ENCODE results near the gene KCNIP1. TPM values are rescaled to one million over a fixed set of nuclear protein-coding genes. Genes with fewer than 3 reads are reported as not detected.

Gene KCNIP1
- total RNA-seq, 2 experiments from 2014 or later = not detected

- no peak overlapping the region for H3K4me3 Mint-ChIP-seq
- no peak overlapping the region for H3K27ac Mint-ChIP-seq
- POLR2A ChIA-PET = no interaction called here
- DNase-seq (peak; percentile 55), ATAC-seq (peak; percentile 59)
- peaks cover 11% of the 10 kb centered on the region for H3K4me1 Mint-ChIP-seq (ENCODE audit: low read depth)
- H3K9me3 Mint-ChIP-seq (ENCODE audit: insufficient read depth) = no peaks in the 10 kb centered on the region
- no peaks in the 10 kb centered on the region for H3K36me3 Mint-ChIP-seq (ENCODE audit: low read depth)
- H3K27me3 Mint-ChIP-seq (ENCODE audit: low read depth) = peaks cover 11% of the 10 kb centered on the region
- CTCF ChIA-PET = interaction anchor here (0.9 to 6.1 kb wide), 8 partner anchors 8 to 205 kb away, joined by 3 to 68 read pairs (median 6); no protein-coding TSS in a partner anchor
Observed at GRCh38 chr5:170632985-170633234, 129.1 kb downstream of the KCNIP1 start.

DNA sequence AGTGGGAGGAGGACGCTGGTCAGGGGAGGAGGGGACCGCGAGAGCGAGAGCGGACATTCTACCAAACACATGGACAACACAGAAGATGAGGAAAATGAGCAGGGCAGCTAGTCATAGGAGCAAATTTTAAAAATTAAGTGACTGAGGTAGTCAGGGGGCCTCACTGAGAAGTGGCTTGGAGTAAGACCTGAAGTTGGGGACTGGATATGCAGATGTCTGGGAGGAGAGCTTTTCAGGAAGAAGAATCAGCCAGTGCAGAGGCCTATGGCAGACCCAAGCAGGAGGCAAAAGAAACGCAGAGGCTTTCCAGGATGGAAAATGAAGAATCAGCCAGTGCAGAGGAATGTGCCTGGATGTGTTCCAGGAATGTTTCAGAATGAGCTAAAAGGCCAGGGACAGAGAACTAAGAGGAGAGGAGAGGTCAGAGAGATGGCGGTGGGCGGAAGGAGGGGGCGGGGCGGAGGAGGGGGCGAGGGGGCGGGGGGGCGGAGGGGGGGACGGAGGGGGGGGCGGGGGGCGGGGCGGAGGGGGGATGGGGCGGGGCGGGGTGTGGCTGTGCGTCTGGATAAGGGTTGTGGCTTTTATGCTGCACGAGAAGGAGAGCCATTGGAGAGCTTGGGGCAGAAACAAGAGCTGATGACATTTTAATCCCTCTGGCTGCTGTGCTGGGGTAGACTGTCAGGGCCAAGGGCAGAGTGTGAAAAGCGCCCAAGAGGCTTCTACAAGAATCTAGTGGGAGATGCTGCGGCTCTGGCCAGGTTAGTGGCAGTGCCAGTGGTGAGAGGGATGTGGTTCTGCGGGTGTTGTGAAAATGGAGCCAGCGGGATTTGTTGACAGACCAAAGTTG is 129.6 kb downstream of the KCNIP1 start:
- DNase-seq = no peak
- Mint-ChIP-seq H3K27me3 (ENCODE audit: low read depth) (peaks cover 11% of the 10 kb centered on the region), H3K27ac (no peak overlapping the region), H3K9me3 (ENCODE audit: insufficient read depth) (no peaks in the 10 kb centered on the region), H3K36me3 (ENCODE audit: low read depth) (no peaks in the 10 kb centered on the region), H3K4me1 (ENCODE audit: low read depth) (peaks cover 11% of the 10 kb centered on the region), H3K4me3 (no peak overlapping the region)
- peak; percentile 24 for ATAC-seq
- ChIA-PET POLR2A (no interaction called here), CTCF (interaction anchor here (0.6 to 6.1 kb wide), 14 partner anchors 9 to 206 kb away, joined by 3 to 68 read pairs (median 5); no protein-coding TSS in a partner anchor)

DNA sequence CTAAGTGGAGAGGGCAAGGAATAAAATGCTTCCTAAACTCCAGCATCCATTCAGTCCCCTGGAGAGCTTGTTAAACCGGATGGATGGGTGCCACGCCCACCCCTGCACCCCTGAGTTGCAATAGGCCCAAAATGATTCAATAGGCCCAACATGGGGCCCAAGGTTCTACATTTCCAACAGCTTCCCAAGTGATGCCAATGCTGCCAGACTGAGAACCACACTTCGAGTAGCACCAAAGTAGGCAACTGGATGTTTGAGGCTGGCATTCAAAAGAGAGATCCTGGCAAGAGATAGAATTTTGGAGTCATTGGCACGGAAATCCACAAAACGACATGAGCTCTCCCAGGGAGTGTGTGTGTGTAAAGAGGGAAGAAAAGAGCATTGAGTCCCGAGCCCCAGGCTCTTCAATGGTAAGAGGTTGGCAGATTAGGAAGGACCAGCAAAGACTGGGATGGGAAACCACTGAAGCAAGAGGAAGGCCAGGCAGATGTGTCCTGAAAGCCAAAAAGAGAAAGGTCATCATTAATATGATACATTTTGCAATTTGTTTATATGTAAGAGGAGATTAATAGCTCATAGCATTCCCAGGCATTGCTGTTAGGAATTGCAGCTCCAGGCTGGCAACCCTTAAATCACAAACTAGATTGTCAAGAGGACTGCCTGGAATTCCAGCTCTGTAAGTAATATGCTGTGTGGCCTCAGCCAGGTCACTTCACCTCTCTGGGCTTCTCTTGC is 130.6 kb downstream of the KCNIP1 start:
- Mint-ChIP-seq H3K4me1 (ENCODE audit: low read depth) (peaks cover 11% of the 10 kb centered on the region), H3K4me3 (no peak overlapping the region), H3K27ac (no peak overlapping the region), H3K36me3 (ENCODE audit: low read depth) (no peaks in the 10 kb centered on the region), H3K9me3 (ENCODE audit: insufficient read depth) (no peaks in the 10 kb centered on the region), H3K27me3 (ENCODE audit: low read depth) (peaks cover 11% of the 10 kb centered on the region)
- ATAC-seq (no peak), DNase-seq (no peak)
- CTCF ChIA-PET = interaction anchor here (1.0 to 6.1 kb wide), 7 partner anchors 10 to 207 kb away, joined by 3 to 68 read pairs (median 6); no protein-coding TSS in a partner anchor
- POLR2A ChIA-PET = no interaction called here

- CTCF ChIA-PET = interaction anchor here (6.1 kb wide), 1 partner anchor 202 kb away, joined by 68 read pairs; no protein-coding TSS in a partner anchor
- DNase-seq = no peak
- H3K9me3 Mint-ChIP-seq (ENCODE audit: insufficient read depth) = no peaks in the 10 kb centered on the region
- no peak overlapping the region for H3K4me3 Mint-ChIP-seq
- no peak overlapping the region for H3K27ac Mint-ChIP-seq
- ATAC-seq = no peak
- H3K4me1 Mint-ChIP-seq (ENCODE audit: low read depth) = peaks cover 11% of the 10 kb centered on the region
- POLR2A ChIA-PET = no interaction called here
- H3K27me3 Mint-ChIP-seq (ENCODE audit: low read depth) = peaks cover 11% of the 10 kb centered on the region
- no peaks in the 10 kb centered on the region for H3K36me3 Mint-ChIP-seq (ENCODE audit: low read depth)
Observed at GRCh38 chr5:170635706-170636105, 131.9 kb downstream of the KCNIP1 start.

DNA sequence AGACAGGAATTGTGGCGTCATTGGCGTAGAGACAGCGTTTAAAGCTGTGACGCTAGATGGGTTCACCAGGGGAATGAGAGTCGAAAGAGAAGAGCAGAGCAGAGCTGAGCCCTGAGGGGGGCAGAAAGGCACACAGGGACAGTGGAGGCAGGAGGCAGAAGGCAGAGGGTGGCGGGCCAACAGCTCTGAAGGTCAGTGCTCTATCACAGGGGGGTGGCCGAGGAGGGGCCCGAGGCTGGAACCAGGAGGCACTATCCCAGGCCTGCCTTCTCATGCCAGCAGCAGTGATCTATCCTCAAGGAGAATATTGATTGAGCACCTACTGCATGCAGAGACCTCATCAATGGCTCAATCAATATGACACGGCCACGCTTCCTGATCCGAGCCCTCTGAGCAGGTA is 132.4 kb downstream of the KCNIP1 start:
- no peaks in the 10 kb centered on the region for H3K9me3 Mint-ChIP-seq (ENCODE audit: insufficient read depth)

DNA sequence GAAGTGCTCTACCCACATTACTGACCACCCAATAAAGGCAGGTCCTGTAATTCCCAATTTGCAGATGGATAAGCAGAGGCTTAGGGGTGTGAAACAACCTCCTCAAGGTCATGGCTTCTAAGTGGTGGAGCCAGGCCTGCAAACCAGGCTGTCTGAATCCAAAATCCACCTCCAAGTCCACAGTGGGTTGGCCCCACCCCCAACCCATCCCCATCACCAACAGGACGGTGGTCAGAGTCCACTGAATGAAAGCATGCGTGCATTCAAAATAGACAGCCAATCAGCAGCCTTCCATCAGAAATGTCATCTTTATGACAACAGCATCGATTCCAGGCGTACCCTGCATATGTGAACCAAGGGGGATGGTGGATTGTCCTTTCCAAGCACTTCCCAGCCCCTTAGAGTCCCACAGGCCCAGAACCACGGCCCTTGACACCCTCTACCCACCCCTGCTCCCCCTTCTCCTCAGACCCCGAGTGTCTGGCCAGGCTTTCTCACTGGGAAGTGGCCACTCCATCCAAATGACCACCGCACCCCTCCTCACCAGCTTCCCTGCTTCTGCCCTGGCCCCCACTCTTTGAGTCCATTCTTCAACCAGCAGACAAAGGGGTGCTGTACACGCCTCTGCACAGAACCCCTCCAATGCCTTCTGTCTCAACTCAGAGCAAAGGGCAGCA is 133.1 kb downstream of the KCNIP1 start:
- H3K36me3 Mint-ChIP-seq (ENCODE audit: low read depth) = no peaks in the 10 kb centered on the region
- H3K27me3 Mint-ChIP-seq (ENCODE audit: low read depth) = peaks cover 11% of the 10 kb centered on the region
- H3K9me3 Mint-ChIP-seq (ENCODE audit: insufficient read depth) = no peaks in the 10 kb centered on the region
- CTCF ChIA-PET = no interaction called here
- no peak for ATAC-seq
- no peak overlapping the region for H3K4me3 Mint-ChIP-seq
- H3K4me1 Mint-ChIP-seq (ENCODE audit: low read depth) = peaks cover 11% of the 10 kb centered on the region
- POLR2A ChIA-PET = no interaction called here
- H3K27ac Mint-ChIP-seq = no peak overlapping the region
- no peak for DNase-seq

More for the DNA sequence above, 132.4 kb downstream of the KCNIP1 start:
- no peaks in the 10 kb centered on the region for H3K36me3 Mint-ChIP-seq (ENCODE audit: low read depth)
- POLR2A ChIA-PET = no interaction called here
- no peak for DNase-seq
- H3K27me3 Mint-ChIP-seq (ENCODE audit: low read depth) = peaks cover 11% of the 10 kb centered on the region
- no peak overlapping the region for H3K4me3 Mint-ChIP-seq
- ATAC-seq = no peak
- H3K27ac Mint-ChIP-seq = no peak overlapping the region
- H3K4me1 Mint-ChIP-seq (ENCODE audit: low read depth) = peaks cover 11% of the 10 kb centered on the region
- CTCF ChIA-PET = interaction anchor here (6.1 kb wide), 1 partner anchor 203 kb away, joined by 68 read pairs; no protein-coding TSS in a partner anchor

DNA sequence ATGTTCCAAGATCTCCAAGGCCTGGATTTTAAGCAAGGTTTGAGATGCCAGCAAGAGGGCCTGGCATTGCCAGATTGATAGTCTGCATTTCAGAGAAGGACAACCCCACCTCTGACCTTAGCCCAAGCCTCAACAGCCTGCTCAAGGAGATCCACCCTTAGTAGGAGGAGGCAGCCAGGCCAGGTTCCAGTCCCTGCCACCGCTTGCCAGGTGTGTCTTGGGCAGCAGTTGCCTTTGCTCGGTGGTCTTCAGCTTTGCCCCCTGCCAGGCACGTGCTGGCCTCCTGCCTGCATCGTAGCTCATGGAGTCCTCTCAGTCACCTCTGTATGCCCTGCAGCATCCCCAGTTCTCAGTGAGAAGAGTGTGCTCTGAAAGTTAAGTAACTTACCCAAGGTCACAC is 134.2 kb downstream of the KCNIP1 start:
- H3K36me3 Mint-ChIP-seq (ENCODE audit: low read depth) = no peaks in the 10 kb centered on the region
- peaks cover 8% of the 10 kb centered on the region for H3K27me3 Mint-ChIP-seq (ENCODE audit: low read depth)
- no peak for ATAC-seq
- DNase-seq = no peak
- H3K4me1 Mint-ChIP-seq (ENCODE audit: low read depth) = peaks cover 7% of the 10 kb centered on the region
- no peak overlapping the region for H3K27ac Mint-ChIP-seq
- CTCF ChIA-PET = interaction anchor here (0.9 to 1.5 kb wide), 9 partner anchors 12 to 212 kb away, joined by 3 to 8 read pairs (median 4); no protein-coding TSS in a partner anchor
- no peak overlapping the region for H3K4me3 Mint-ChIP-seq
- POLR2A ChIA-PET = no interaction called here
- H3K9me3 Mint-ChIP-seq (ENCODE audit: insufficient read depth) = no peaks in the 10 kb centered on the region

DNA sequence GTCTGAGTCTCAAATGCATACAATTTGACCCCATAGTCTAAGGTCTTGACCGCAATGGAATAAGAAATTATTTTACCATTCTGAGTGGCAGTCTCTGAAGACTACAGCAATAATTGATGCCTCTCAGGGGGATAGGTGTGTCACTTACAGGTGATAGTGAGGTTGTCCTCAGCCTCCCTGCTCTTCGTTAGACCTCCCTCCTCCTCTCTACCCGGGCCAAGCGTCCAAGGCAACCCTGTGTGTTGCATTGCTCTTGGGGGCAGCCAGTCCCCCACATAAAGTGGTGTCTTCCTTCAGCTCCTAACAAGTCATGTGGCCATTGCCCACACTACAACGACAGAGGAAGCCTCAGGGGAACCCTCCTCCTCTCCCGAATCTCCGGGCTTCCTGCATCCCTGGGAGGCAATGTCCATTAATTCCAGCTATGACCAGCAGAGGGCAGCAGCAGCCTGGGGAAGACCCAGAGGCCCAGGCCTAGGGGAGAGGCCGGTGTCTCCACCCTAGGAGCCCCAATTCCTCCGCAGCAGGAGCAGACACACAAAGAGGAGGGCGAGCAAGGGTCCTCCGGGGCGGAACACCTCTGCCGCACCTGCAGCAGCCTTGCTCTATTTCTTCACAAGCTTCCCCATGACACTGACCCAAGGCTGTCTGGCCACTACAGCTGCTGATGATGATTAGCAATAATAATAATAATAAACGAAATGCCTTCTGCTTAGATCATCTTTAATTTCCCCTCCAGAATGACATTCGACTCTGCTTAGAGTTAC is 134.8 kb downstream of the KCNIP1 start:
- Mint-ChIP-seq H3K4me3 (no peak overlapping the region), H3K27me3 (ENCODE audit: low read depth) (peaks cover 4% of the 10 kb centered on the region), H3K36me3 (ENCODE audit: low read depth) (no peaks in the 10 kb centered on the region), H3K27ac (no peak overlapping the region), H3K9me3 (ENCODE audit: insufficient read depth) (no peaks in the 10 kb centered on the region), H3K4me1 (ENCODE audit: low read depth) (peaks cover 4% of the 10 kb centered on the region)
- ATAC-seq (peak; percentile 75), DNase-seq (peak; percentile 75)
- POLR2A ChIA-PET = no interaction called here
- CTCF ChIA-PET = interaction anchor here (0.8 to 1.5 kb wide), 12 partner anchors 9 to 212 kb away, joined by 3 to 8 read pairs (median 3); no protein-coding TSS in a partner anchor

GRCh38 chr5:170639221-170639925 is 135.6 kb downstream of the KCNIP1 start:
- H3K36me3 Mint-ChIP-seq (ENCODE audit: low read depth) = no peaks in the 10 kb centered on the region
- no peak for ATAC-seq
- no peaks in the 10 kb centered on the region for H3K4me1 Mint-ChIP-seq (ENCODE audit: low read depth)
- no peak for DNase-seq
- ChIA-PET POLR2A (no interaction called here), CTCF (interaction anchor here (0.8 to 1.5 kb wide), 10 partner anchors 9 to 213 kb away, joined by 3 to 8 read pairs (median 3); no protein-coding TSS in a partner anchor)
- H3K4me3 Mint-ChIP-seq = no peak overlapping the region
- H3K27me3 Mint-ChIP-seq (ENCODE audit: low read depth) = no peaks in the 10 kb centered on the region
- H3K27ac Mint-ChIP-seq = no peak overlapping the region
- H3K9me3 Mint-ChIP-seq (ENCODE audit: insufficient read depth) = no peaks in the 10 kb centered on the region

GRCh38 chr5:170640731-170641588 is 137.1 kb downstream of the KCNIP1 start:
- ChIA-PET POLR2A (no interaction called here), CTCF (interaction anchor here (0.8 kb wide), 1 partner anchor 10 kb away, joined by 3 read pairs; no protein-coding TSS in a partner anchor)
- Mint-ChIP-seq H3K27me3 (ENCODE audit: low read depth) (peaks cover 4% of the 10 kb centered on the region), H3K4me1 (ENCODE audit: low read depth) (no peaks in the 10 kb centered on the region), H3K27ac (no peak overlapping the region), H3K9me3 (ENCODE audit: insufficient read depth) (no peaks in the 10 kb centered on the region), H3K4me3 (no peak overlapping the region), H3K36me3 (ENCODE audit: low read depth) (no peaks in the 10 kb centered on the region)
- ATAC-seq (no peak), DNase-seq (no peak)

All from activated CD8-positive, alpha-beta T cell treated with anti-CD3 and anti-CD28 coated beads, Interleukin-2, amount 10 ng/mL, durations not matched to agents 7 days and 5 days (primary cell).